Right cardiac atrium (tissue), 5 donors: ENCODE results near the gene BPTF. TPM values are rescaled to one million over a fixed set of nuclear protein-coding genes. Genes with fewer than 3 reads are reported as not detected.

Experiments used
- polyA plus RNA-seq: library from polyadenylated mRNA; stranded (reverse); fragments of 200-250 nt; gene quantifications from one replicate; pipeline ENCODE4 v1.2.3, GENCODE V29; 2013
- total RNA-seq, 4 donors: library from RNA; stranded (reverse); fragmentation: NEBNext Ultra II Directional; extraction: Animal tissue kit (Norgen Biotek cat#: 25700); gene quantifications; one replicate each; pipeline ENCODE4 v1.2.1, GENCODE V29; 2021
- donor health status: healthy with polysubstance abuse.
- donor health status: DM: no; HTN: yes; CAD: no.
- donor health status: DM: no; HTN: no; CAD: no.
- donor health status: DM: no; HTN: yes; CAD: no; lungs with severe emphysema.
- donor health status: DM: yes; HTN: yes; CAD: no.

Gene BPTF
- total and polyA plus RNA-seq, 5 donors: 19.5 to 106 (median 94.7) TPM

Other genes starting within 250 kb of the BPTF start
- gene NOL11, start 107.6 kb upstream of the BPTF start, total RNA-seq: 10 to 100 TPM; 22.0 to 30.2 (median 26.9) TPM
- gene NOL11, start 107.6 kb upstream of the BPTF start, polyA plus RNA-seq: 27.7 TPM
- 1 to 10 TPM; 5.9 to 7.4 (median 6.9) TPM for gene C17orf58, start 171.0 kb downstream of the BPTF start, total RNA-seq
- gene C17orf58, start 171.0 kb downstream of the BPTF start, polyA plus RNA-seq: 12.0 TPM
- gene KPNA2, start 210.2 kb downstream of the BPTF start, total RNA-seq: 10 to 100 TPM; 16.7 to 29.5 (median 22.6) TPM
- 16.5 TPM for gene KPNA2, start 210.2 kb downstream of the BPTF start, polyA plus RNA-seq